Thymus (tissue), 11 donors: ENCODE results near the gene MAGEA9B. TPM values are rescaled to one million over a fixed set of nuclear protein-coding genes. Genes with fewer than 3 reads are reported as not detected.
"Not testable (repeated sequence)": the region's sequence is repeated elsewhere in the genome, so short reads cannot be mapped to it uniquely, and the experiment has no call there.

Source experiments
- DNase-seq, 9 donors: peaks; one replicate each; pipeline ENCODE4 v3.0.0-alpha.2; 2013; ENCODE audit warnings: low spot score in 9 of 9, low read depth in 6 of 9, missing footprints in 1 of 9
- H3K27ac ChIP-seq, 2 donors: one replicate each; pipeline ENCODE4 v1.5.1; 2013; ENCODE audit warnings: control low read depth in 1 of 2, low read depth in 1 of 2, low read length in 1 of 2, mild to moderate bottlenecking in 1 of 2, moderate library complexity in 1 of 2
- H3K27me3 ChIP-seq, 2 donors: one replicate each; pipeline ENCODE4 v1.5.1; 2013; ENCODE audit warnings: low read length in 1 of 2; ENCODE audit not compliant: control insufficient read depth in 2 of 2, insufficient read depth in 1 of 2
- H3K36me3 ChIP-seq, 2 donors: one replicate each; pipeline ENCODE4 v1.5.1; 2013; ENCODE audit warnings: low read length in 1 of 2, mild to moderate bottlenecking in 1 of 2, moderate library complexity in 1 of 2; ENCODE audit not compliant: control insufficient read depth in 2 of 2, insufficient read depth in 2 of 2
- H3K4me1 ChIP-seq, 2 donors: one replicate each; pipeline ENCODE4 v1.5.1; 2013; ENCODE audit warnings: low read length in 2 of 2; ENCODE audit not compliant: control insufficient read depth in 2 of 2, insufficient read depth in 2 of 2
- H3K4me3 ChIP-seq, 2 donors: one replicate each; pipeline ENCODE4 v1.5.1; 2013; ENCODE audit warnings: low read length in 2 of 2, control low read depth in 1 of 2, mild to moderate bottlenecking in 1 of 2
- H3K9me3 ChIP-seq, 2 donors: one replicate each; pipeline ENCODE4 v1.5.1; 2013; ENCODE audit warnings: low read length in 1 of 2, mild to moderate bottlenecking in 1 of 2; ENCODE audit not compliant: control insufficient read depth in 2 of 2, insufficient read depth in 1 of 2
- WGBS: extraction: QIAGEN DNeasy Blood & Tissue Kit; methylation state at CpG from one replicate; pipeline ENCODE4 v1.1.7; 2013; 5-methylcytosine and 5-hydroxymethylcytosine counted together
- polyA plus RNA-seq: library from polyadenylated mRNA; stranded (reverse); fragments of 200-250 nt; gene quantifications from one replicate; pipeline ENCODE4 v1.2.3, GENCODE V29; 2013
- total RNA-seq: library from RNA; stranded (reverse); fragments of 120-200 nt; gene quantifications from one replicate; pipeline ENCODE4 v1.2.4, GENCODE V29; 2013
- donor health status: healthy.

MAGEA9B gene
- total and polyA plus RNA-seq, 2 donors: 0.11 TPM; not detected in 1

DNA sequence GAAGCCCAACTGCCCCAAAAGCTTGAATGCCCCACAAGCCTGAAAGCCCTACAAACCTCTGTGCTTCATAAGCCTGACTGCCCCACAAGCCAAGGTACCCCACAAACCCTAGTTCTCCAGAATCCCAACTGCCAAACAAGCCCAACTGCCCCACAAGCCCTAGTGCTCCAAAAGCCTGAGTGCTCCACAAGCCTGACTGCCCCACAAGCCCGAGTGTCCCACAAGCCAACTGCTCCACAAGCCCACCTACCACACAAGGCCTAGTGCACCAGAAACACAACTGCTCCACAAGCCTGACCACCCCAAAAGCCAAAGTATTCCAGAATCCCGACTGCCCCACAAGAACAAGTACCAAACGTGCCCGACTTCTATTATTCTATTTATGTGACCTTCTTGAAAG lies 23.9 kb downstream of the MAGEA9B start:
- Histone ChIP-seq H3K36me3 (no peaks in the 10 kb centered on the region), H3K4me3 (no peak overlapping the region), H3K27ac (no peak overlapping the region), H3K27me3 (no peaks in the 10 kb centered on the region), H3K4me1 (no peaks in the 10 kb centered on the region), H3K9me3 (peaks cover 0 to 3% of the 10 kb centered on the region in 2 donors)
- WGBS: no CpG with 5 or more reads among the region's 4 CpGs
- no peak for DNase-seq

DNA sequence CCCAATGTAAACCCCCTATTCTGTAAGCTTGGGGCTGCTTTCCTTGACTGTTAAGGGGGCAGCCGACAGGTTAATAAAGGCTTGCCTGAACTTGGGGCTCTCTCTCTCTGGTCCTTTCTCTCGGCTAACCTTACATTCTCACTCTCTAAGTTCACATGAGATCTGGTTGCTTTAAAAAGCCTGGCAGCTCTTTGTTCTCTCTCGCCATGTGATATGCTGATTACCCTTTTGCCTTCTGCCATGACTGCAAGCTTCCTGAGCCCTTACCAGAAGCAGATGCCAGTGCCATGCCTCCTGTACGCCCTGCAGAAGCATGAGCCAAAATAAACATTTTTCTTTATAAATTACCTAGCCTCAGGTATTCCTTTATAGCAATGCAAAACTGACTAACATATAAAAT lies 32.0 kb downstream of the MAGEA9B start:
- H3K4me1 ChIP-seq, H3K4me3 ChIP-seq, DNase-seq, H3K9me3 ChIP-seq, H3K27ac ChIP-seq, H3K27me3 ChIP-seq, H3K36me3 ChIP-seq: not testable (repeated sequence)
- WGBS: no CpG with 5 or more reads among the region's 4 CpGs

DNA sequence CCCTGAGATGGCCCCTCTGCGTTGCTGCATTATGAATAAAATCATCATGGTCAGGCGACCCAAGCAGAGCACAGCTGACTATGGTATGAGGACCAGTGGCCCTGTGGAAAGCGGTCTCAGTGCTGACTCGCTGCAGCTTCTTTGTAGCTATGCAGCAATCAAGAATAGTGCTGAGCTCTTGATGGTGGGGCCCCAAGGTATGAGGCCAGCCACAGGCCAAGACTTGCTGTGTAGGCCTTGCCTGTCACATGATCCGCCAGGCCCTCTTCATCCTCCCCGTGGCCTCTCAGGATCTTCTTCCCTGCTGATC lies 35.4 kb downstream of the MAGEA9B start:
- H3K27me3 ChIP-seq, H3K36me3 ChIP-seq, H3K4me3 ChIP-seq, H3K4me1 ChIP-seq, H3K27ac ChIP-seq, DNase-seq, H3K9me3 ChIP-seq: not testable (repeated sequence)
- 92% methylated on average over 2 of the region's 6 CpGs for WGBS

DNA sequence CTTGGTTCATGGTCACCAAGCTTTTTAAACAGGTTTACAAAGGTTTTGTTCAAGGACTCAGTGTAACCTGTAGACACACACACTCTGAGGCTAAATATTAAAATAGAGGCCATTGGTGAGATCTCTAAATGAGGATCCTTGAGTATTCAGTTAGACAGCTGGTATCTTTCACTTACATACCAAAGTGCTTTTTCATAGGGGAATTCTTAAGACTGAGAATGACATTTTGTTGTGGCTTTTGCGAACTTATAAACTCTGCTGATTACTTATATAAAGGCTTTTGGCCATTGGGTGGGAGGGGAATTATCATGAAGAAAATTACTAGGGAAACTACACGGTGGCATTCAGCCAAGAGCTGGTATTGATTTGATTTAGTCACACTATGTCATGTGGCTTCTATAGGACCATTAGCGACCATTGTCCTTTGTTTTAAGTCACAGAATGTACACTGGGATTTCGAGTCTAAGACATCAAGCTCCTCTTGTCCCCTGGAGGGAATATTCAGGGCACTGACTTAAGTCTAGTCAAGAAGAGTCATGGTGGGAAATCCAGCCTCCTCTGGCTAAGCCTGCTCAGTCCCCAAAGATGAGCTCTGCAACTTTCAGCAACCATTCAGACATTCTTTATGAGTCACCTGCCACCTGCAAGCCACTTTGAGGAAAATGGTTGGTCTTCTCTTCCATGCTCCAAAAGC lies 35.9 kb downstream of the MAGEA9B start:
- not testable (repeated sequence) for DNase-seq, H3K27me3 ChIP-seq, H3K36me3 ChIP-seq, H3K27ac ChIP-seq, H3K9me3 ChIP-seq, H3K4me1 ChIP-seq, H3K4me3 ChIP-seq
- WGBS: no CpG with 5 or more reads among the region's 4 CpGs

DNA sequence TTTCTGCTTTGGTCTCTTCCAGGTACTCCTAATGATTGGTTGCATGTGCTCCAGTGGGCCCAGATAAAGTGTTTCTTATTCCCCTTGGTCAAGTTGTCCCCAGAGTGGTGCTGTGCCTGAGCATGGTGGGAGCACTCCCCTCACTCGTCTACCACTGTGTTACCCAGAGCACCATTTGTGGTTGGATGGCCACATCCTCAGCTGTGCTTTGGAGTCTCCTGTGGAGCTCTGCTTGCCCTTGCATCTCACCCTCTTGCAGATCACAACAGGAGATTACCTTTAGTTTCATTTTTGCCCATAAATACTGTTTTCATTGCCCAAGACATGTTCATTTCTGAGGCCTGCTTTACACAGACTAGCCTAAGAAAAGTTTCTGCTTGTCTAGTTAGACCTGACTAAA lies 36.8 kb downstream of the MAGEA9B start:
- H3K36me3 ChIP-seq, H3K9me3 ChIP-seq, H3K4me3 ChIP-seq, H3K27ac ChIP-seq, DNase-seq, H3K27me3 ChIP-seq, H3K4me1 ChIP-seq: not testable (repeated sequence)
- WGBS: 44% methylated on average over 1 of the region's 1 CpG

DNA sequence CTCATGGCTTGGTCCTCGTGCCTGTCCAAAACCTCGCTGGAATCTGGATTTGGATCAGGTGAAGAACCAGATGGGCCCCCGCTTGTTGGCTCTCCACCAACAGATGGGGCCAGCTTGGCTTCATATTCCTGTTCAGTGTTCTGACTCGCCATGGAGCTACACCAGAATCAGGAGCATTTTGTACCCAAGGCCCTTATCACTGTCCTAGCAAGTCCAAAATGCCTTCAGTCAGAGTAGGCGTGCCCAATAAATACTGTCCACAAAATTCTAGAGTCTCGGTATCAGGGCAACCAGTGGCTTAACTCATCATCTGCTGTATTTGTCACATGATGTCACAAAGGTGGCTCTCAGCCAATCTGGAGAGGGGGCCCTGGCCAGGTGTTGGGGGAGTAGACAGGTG lies 37.6 kb downstream of the MAGEA9B start, which contains the start of gene HSFX3:
Gene HSFX3 (minus strand): TSS at position 224 of the 400 bp plus-strand sequence. CDS start 72 bp downstream, at position 152.
- H3K27me3 ChIP-seq, H3K36me3 ChIP-seq, H3K9me3 ChIP-seq, DNase-seq, H3K27ac ChIP-seq, H3K4me3 ChIP-seq, H3K4me1 ChIP-seq: not testable (repeated sequence)
- 100% methylated on average over 1 of the region's 6 CpGs for WGBS

DNA sequence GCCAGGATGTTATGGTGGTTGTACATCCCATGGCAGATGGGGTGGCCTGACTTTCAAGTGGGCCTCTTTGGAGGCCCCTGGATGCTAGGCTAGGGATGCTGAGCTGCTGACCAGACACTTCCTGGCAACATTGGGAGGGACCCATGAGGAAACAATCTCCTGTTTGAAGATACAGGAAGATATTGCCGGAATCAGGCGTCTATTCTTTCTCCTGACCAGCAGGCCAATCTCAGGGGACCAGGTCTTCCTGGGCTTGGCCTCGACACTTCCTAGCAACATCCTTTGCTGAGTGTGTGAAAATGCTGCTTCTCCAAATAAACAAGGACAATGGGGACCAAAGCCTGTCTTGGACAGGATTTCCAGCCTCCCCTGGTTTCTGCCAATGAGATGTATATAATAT lies 39.5 kb downstream of the MAGEA9B start:
- not testable (repeated sequence) for DNase-seq, H3K36me3 ChIP-seq, H3K4me1 ChIP-seq, H3K27ac ChIP-seq, H3K4me3 ChIP-seq, H3K27me3 ChIP-seq, H3K9me3 ChIP-seq
- 100% methylated on average over 1 of the region's 3 CpGs for WGBS

DNA sequence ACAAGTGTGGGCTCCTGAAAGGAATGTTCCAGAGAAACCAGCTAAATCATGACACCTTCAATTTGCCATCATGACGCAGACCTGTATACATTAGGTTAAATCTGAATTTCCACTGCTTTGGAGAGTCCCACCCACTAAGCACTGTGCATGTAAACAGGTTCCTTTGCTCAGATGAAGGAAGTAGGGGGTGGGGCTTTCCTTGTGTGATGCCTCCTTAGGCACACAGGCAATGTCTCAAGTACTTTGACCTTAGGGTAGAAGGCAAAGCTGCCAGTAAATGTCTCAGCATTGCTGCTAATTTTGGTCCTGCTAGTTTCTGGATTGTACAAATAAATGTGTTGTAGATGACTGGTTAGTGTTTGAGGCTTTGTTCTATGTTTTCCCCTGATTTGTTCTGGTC lies 40.3 kb downstream of the MAGEA9B start:
- 100% methylated on average over 1 of the region's 1 CpG for WGBS
- DNase-seq, H3K9me3 ChIP-seq, H3K4me3 ChIP-seq, H3K27ac ChIP-seq, H3K36me3 ChIP-seq, H3K4me1 ChIP-seq, H3K27me3 ChIP-seq: not testable (repeated sequence)

DNA sequence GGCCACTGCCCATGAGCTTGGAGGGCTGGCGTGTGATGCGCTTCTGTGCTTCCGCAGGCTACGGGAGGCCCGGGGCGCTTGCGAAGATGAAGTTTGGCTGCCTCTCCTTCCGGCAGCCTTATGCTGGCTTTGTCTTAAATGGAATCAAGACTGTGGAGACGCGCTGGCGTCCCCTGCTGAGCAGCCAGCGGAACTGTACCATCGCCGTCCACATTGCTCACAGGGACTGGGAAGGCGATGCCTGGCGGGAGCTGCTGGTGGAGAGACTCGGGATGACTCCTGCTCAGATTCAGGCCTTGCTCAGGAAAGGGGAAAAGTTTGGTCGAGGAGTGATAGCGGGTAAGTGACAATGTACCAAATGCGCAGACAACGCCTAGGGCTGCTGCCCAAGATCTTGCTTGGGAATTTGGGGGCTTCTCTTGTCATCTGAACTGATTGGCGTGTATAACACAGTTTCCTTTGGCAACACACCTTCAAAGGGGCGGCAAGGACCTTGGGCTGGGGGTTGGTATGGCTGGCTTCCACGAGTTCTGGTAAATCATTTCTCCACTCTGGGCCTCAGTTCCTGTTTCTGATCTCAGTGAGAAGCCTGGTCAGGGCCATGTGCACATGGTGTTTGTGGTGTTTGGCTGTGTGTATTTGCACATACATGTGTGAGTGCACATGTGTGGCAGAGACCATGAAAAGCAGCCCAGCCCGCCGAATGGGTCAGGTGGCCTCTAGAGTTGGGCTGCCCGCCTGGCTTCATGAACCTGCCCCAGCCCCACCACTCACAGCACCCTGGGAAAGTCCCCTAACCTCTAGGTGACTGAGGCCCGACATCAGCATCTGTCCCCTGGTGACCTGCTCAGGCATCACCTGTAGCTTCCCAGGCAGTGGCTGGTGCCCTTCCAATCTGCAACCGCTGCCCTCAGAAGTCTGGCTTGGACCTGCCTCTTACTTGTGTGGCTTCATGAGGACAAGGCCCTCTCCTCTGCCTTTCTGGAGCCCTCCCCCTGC lies 41.4 kb downstream of the MAGEA9B start:
- H3K4me3 ChIP-seq, H3K4me1 ChIP-seq, H3K27me3 ChIP-seq, H3K36me3 ChIP-seq, DNase-seq, H3K9me3 ChIP-seq, H3K27ac ChIP-seq: not testable (repeated sequence)
- WGBS: 98% methylated on average over 20 of the region's 29 CpGs
